ENCODE measurements around the gene LITAF. TPM values are rescaled to one million over a fixed set of nuclear protein-coding genes. Genes with fewer than 3 reads are reported as not detected.

The LITAF gene
- total and polyA plus RNA-seq, 2 of the 4 experiments (the other 2 are of a cell fraction): 113 to 206 TPM

DNA sequence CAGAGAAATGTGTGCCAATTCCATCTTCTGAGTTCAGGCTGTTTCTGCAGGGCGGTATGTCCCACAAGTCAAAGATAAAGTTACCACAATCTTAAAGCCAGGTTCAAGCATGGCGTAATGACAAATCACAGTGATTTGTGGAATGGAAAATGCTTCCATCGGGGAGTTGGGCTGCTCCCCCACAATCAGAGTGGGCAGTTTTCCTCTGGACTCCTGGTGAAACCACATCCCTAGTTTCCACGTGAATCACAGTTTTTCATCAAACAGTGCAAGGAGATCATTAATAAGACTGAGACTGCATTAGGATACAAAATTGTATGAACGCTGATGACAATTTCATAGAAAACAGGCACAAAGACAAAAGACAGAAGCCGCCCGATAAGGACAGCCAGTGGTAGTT, 3.6 kb downstream of the LITAF start:
- Histone ChIP-seq H2AK5ac (ENCODE audit: low read depth, low read length) (no peak overlapping the region; the same call in 1 of the 2 replicates), H2BK5ac (ENCODE audit: low read depth, low read length, poor library complexity, severe bottlenecking) (no peak overlapping the region), H3K27ac (ENCODE audit: insufficient read depth, low read length) (no peak overlapping the region), H2BK15ac (ENCODE audit: low read depth, low read length) (no peak overlapping the region), H2BK120ac (ENCODE audit: low read depth, low read length) (no peak overlapping the region), H3K4me3 (ENCODE audit: insufficient read depth, low read depth, low read length) (no peak overlapping the region), H2BK20ac (ENCODE audit: low read depth, low read length) (no peak overlapping the region), H3K27me3 (ENCODE audit: control insufficient read depth, insufficient read depth, low read length) (no peaks in the 10 kb centered on the region), H4K8ac (ENCODE audit: low read depth in 2 of 2, low read length in 2 of 2) (no peak overlapping the region; a peak in 1 of 4 replicates), H3K56ac (ENCODE audit: extremely low read depth, insufficient read depth, low read length) (no peak overlapping the region), H3K9ac (ENCODE audit: low read depth, low read length) (no peak overlapping the region), H4K20me1 (ENCODE audit: insufficient read depth, low read length) (peaks cover 57% of the 10 kb centered on the region), H2AK9ac (replicated peaks; ENCODE audit: low read depth, low read length, poor library complexity) (no peak overlapping the region), H4K5ac (ENCODE audit: low read depth, low read length) (no peak overlapping the region), H3K4me2 (ENCODE audit: low read depth, low read length) (peak overlapping the region; percentile 88), H3K4ac (ENCODE audit: low read depth, low read length) (no peak overlapping the region), H2AFZ (replicated peaks; ENCODE audit: low read length, poor library complexity) (no peak overlapping the region), H3K79me1 (ENCODE audit: low read depth in 1 of 2, low read length in 2 of 2) (peaks cover 24 to 77% of the 10 kb centered on the region in 2 experiments), H3K23ac (ENCODE audit: low read depth, low read length) (peak overlapping the region; percentile 35), H3K18ac (ENCODE audit: low read depth, low read length) (no peak overlapping the region), H3K9me1 (ENCODE audit: insufficient read depth, low read length) (peaks cover 19% of the 10 kb centered on the region), H3K4me1 (ENCODE audit: control insufficient read depth, insufficient read depth, low read length) (peaks cover 16% of the 10 kb centered on the region), H3K9me3 (ENCODE audit: control insufficient read depth, insufficient read depth, low read length) (no peaks in the 10 kb centered on the region), H3K36me3 (ENCODE audit: control insufficient read depth, insufficient read depth, low read length) (peaks cover 6% of the 10 kb centered on the region), H4K91ac (ENCODE audit: insufficient read depth, low read depth, low read length) (no peak overlapping the region), H3K14ac (replicated peaks; ENCODE audit: low read depth, low read length) (0 out of 2 replicates have a peak overlapping the region, but pooled peaks have one; percentile 4)
- whole genome bisulfite sequencing, 2 experiments (ENCODE audit: extremely low coverage in 2 of 2, insufficient read length in 1 of 2): no CpG with 5 or more reads among the region's 7 CpGs
- intact Hi-C loops (cut with micrococcal nuclease): loop anchor here (5.0 kb wide), 1 partner anchor 36 kb away; no protein-coding TSS in a partner anchor
- dilution Hi-C loops (cut with HindIII; ENCODE audit: low sequenced_read_pairs, unreplicated experiment): no loop called here
- DNase-seq: peak; percentile 72
- in situ Hi-C loops (cut with MboI; ENCODE audit: low sequenced_read_pairs): no loop called here
- ChIA-PET CTCF (interaction anchor here (0.6 to 1.3 kb wide), 2 partner anchors 14 to 140 kb away, joined by 3 to 4 read pairs; no protein-coding TSS in a partner anchor), POLR2A (ENCODE audit: unreplicated experiment) (no interaction called here)
- no peak for ATAC-seq (ENCODE audit: low read depth)
- TF ChIP-seq SMC3 (IDR thresholded peaks at IDR 0.05; ENCODE audit: low read depth, low read length): no peak
- peak; percentile 38; the same call in 1 of the 2 replicates for TF ChIP-seq CEBPB (IDR thresholded peaks at IDR 0.05; ENCODE audit: low read depth, low read length)
- TF ChIP-seq CHD1 (IDR thresholded peaks at IDR 0.05; ENCODE audit: low read depth, low read length): no peak
- no TSS peak for BruUV-seq (replicated peaks)
